Activated T-cell treated with anti-CD3 and anti-CD28 coated beads, Interleukin-2, amount 50 U/mL, for 4 hours (primary cell): ENCODE results near the gene NABP2. TPM values are rescaled to one million over a fixed set of nuclear protein-coding genes. Genes with fewer than 3 reads are reported as not detected.
"Not testable (repeated sequence)": the region's sequence is repeated elsewhere in the genome, so short reads cannot be mapped to it uniquely, and the experiment has no call there.

Experiments
- ATAC-seq, 2 donors: fragments of 200-7000 bp; cut with Tn5 transposase; one replicate each; pipeline ENCODE4 v1.10.0; 2021
- DNase-seq: peaks from one replicate; pipeline ENCODE4 v3.0.0-alpha.2; 2020
- H3K27me3 Mint-ChIP-seq: one replicate; pipeline ENCODE4 v1.8.0; 2021; ENCODE audit warnings: low read depth, mixed read lengths
- H3K36me3 Mint-ChIP-seq: one replicate; pipeline ENCODE4 v1.8.0; 2022; ENCODE audit warnings: mixed read lengths; ENCODE audit not compliant: insufficient read depth
- H3K4me1 Mint-ChIP-seq: one replicate; pipeline ENCODE4 v1.8.0; 2021; ENCODE audit warnings: low read depth, mixed read lengths
- H3K4me3 Mint-ChIP-seq: one replicate; pipeline ENCODE4 v1.8.0; 2021; ENCODE audit warnings: mild to moderate bottlenecking, moderate library complexity, mixed read lengths
- H3K9me3 Mint-ChIP-seq: one replicate; pipeline ENCODE4 v1.8.0; 2021; ENCODE audit warnings: mixed read lengths
- total RNA-seq, 3 donors: library from RNA; stranded (reverse); gene quantifications; one replicate each; pipeline ENCODE4 v1.2.1, GENCODE V29; 2021

Gene NABP2
- 100 to 1,000 TPM in 1 of 3 donors, 10 to 100 TPM in 2; 92.7 to 103 (median 98.9) TPM for total RNA-seq

GRCh38 chr12:56224102-56224701, at the start of gene NABP2:
Gene NABP2, plus strand, starts transcription at chr12:56224342. Its CDS starts 515 bp downstream, at chr12:56224857.
- H3K4me1 Mint-ChIP-seq: peaks cover 41% of the 10 kb centered on the region
- H3K4me3 Mint-ChIP-seq: peak within 1 kb of the TSS; percentile 95
- ATAC-seq (peak; percentile 88 to 90), DNase-seq (peak; percentile 89)
- H3K27me3 Mint-ChIP-seq: no peaks in the 10 kb centered on the region
- no peaks in the 10 kb centered on the region for H3K9me3 Mint-ChIP-seq
- H3K36me3 Mint-ChIP-seq: no peaks in the 10 kb centered on the region

GRCh38 chr12:56178347-56178746, 45.8 kb upstream of the NABP2 start:
- Mint-ChIP-seq H3K27me3 (no peaks in the 10 kb centered on the region), H3K4me1 (no peaks in the 10 kb centered on the region), H3K9me3 (no peaks in the 10 kb centered on the region), H3K4me3 (no peak overlapping the region), H3K36me3 (peaks cover 46% of the 10 kb centered on the region)
- DNase-seq: no peak
- no peak for ATAC-seq

GRCh38 chr12:56186957-56187356, 37.2 kb upstream of the NABP2 start:
- Mint-ChIP-seq H3K4me3 (peak overlapping the region; percentile 89), H3K9me3 (no peaks in the 10 kb centered on the region), H3K36me3 (peaks cover 18% of the 10 kb centered on the region), H3K27me3 (peaks cover 2% of the 10 kb centered on the region), H3K4me1 (peaks cover 31% of the 10 kb centered on the region)
- DNase-seq (no peak), ATAC-seq (no peak)

- Mint-ChIP-seq H3K27me3 (peaks cover 2% of the 10 kb centered on the region), H3K9me3 (no peaks in the 10 kb centered on the region), H3K4me3 (peak overlapping the region; percentile 89), H3K4me1 (peaks cover 38% of the 10 kb centered on the region), H3K36me3 (peaks cover 18% of the 10 kb centered on the region)
- ATAC-seq (no peak), DNase-seq (no peak)
Observed at GRCh38 chr12:56188131-56188777, 35.9 kb upstream of the NABP2 start.

- Mint-ChIP-seq H3K4me1 (peaks cover 41% of the 10 kb centered on the region), H3K9me3 (no peaks in the 10 kb centered on the region), H3K36me3 (peaks cover 18% of the 10 kb centered on the region), H3K27me3 (peaks cover 2% of the 10 kb centered on the region), H3K4me3 (peak overlapping the region; percentile 89)
- DNase-seq: no peak
- ATAC-seq: peak; percentile 3 to 10
Observed at GRCh38 chr12:56188778-56189098, 35.4 kb upstream of the NABP2 start.

GRCh38 chr12:56189099-56189917, 34.8 kb upstream of the NABP2 start, which contains the start of gene SMARCC2:
Gene SMARCC2, minus strand, starts transcription at chr12:56189483. Its CDS starts 22 bp downstream, at chr12:56189461.
- H3K4me1 Mint-ChIP-seq: peaks cover 41% of the 10 kb centered on the region

GRCh38 chr12:56189918-56190694, 34.0 kb upstream of the NABP2 start:
- Mint-ChIP-seq H3K9me3 (no peaks in the 10 kb centered on the region), H3K4me3 (peak overlapping the region; percentile 97), H3K27me3 (peaks cover 2% of the 10 kb centered on the region), H3K4me1 (peaks cover 41% of the 10 kb centered on the region), H3K36me3 (peaks cover 8% of the 10 kb centered on the region)
- ATAC-seq: peak; percentile 31 to 54
- peak; percentile 77 for DNase-seq

More at GRCh38 chr12:56189099-56189917, 34.8 kb upstream of the NABP2 start, which contains the start of gene SMARCC2:
- peak within 1 kb of the TSS; percentile 97 for H3K4me3 Mint-ChIP-seq
- ATAC-seq: peak; percentile 89
- no peaks in the 10 kb centered on the region for H3K9me3 Mint-ChIP-seq
- H3K27me3 Mint-ChIP-seq: peaks cover 2% of the 10 kb centered on the region
- H3K36me3 Mint-ChIP-seq: peaks cover 15% of the 10 kb centered on the region
- peak; percentile 80 for DNase-seq

GRCh38 chr12:56190695-56191155, 33.4 kb upstream of the NABP2 start:
- peaks cover 41% of the 10 kb centered on the region for H3K4me1 Mint-ChIP-seq
- peaks cover 2% of the 10 kb centered on the region for H3K27me3 Mint-ChIP-seq

GRCh38 chr12:56192582-56192981, 31.6 kb upstream of the NABP2 start:
- Mint-ChIP-seq H3K4me1 (peaks cover 32% of the 10 kb centered on the region), H3K9me3 (no peaks in the 10 kb centered on the region), H3K36me3 (no peaks in the 10 kb centered on the region), H3K27me3 (peaks cover 2% of the 10 kb centered on the region), H3K4me3 (no peak overlapping the region)
- ATAC-seq (no peak), DNase-seq (no peak)

More at GRCh38 chr12:56190695-56191155, 33.4 kb upstream of the NABP2 start:
- ATAC-seq (no peak), DNase-seq (no peak)
- Mint-ChIP-seq H3K36me3 (peaks cover 7% of the 10 kb centered on the region), H3K4me3 (peak overlapping the region; percentile 97), H3K9me3 (no peaks in the 10 kb centered on the region)

GRCh38 chr12:56193025-56193578, 31.0 kb upstream of the NABP2 start:
- no peaks in the 10 kb centered on the region for H3K9me3 Mint-ChIP-seq
- no peak overlapping the region for H3K4me3 Mint-ChIP-seq
- H3K36me3 Mint-ChIP-seq: no peaks in the 10 kb centered on the region
- peaks cover 2% of the 10 kb centered on the region for H3K27me3 Mint-ChIP-seq
- peak; percentile 66 for DNase-seq
- ATAC-seq: no peak
- H3K4me1 Mint-ChIP-seq: peaks cover 27% of the 10 kb centered on the region

GRCh38 chr12:56196818-56197550, 27.2 kb upstream of the NABP2 start:
- H3K4me3 Mint-ChIP-seq, H3K4me1 Mint-ChIP-seq, H3K27me3 Mint-ChIP-seq, H3K9me3 Mint-ChIP-seq, ATAC-seq, DNase-seq, H3K36me3 Mint-ChIP-seq: not testable (repeated sequence)

- ATAC-seq: no peak
- H3K36me3 Mint-ChIP-seq: no peaks in the 10 kb centered on the region
- H3K27me3 Mint-ChIP-seq: no peaks in the 10 kb centered on the region
- peaks cover 6% of the 10 kb centered on the region for H3K4me1 Mint-ChIP-seq
- H3K4me3 Mint-ChIP-seq: no peak overlapping the region
- no peak for DNase-seq
- H3K9me3 Mint-ChIP-seq: no peaks in the 10 kb centered on the region
Observed at GRCh38 chr12:56197921-56198635, 26.1 kb upstream of the NABP2 start.
